Uterus (tissue), 4 donors: ENCODE measurements around the gene ZNF516. TPM values are rescaled to one million over a fixed set of nuclear protein-coding genes. Genes with fewer than 3 reads are reported as not detected.

Experiments
- DNase-seq, 2 donors: peaks; one replicate each; pipeline ENCODE4 v3.0.0-alpha.2; 2019 to 2020
- H3K27ac ChIP-seq, 2 donors: fragments of 200-600 bp; sonication (generic); 1 replicate in 1 of 2; 2 replicates in 1 of 2; pipeline ENCODE4 v1.5.1; 2016 to 2018
- H3K27me3 ChIP-seq, 2 donors: fragments of 200-600 bp; sonication (generic); one replicate each; pipeline ENCODE4 v1.5.1; 2018 to 2019; ENCODE audit warnings: control low read depth in 1 of 2
- H3K36me3 ChIP-seq, 2 donors: fragments of 200-600 bp; sonication (generic); one replicate each; pipeline ENCODE4 v1.5.1; 2019; ENCODE audit warnings: control low read depth in 1 of 2
- H3K4me1 ChIP-seq, 2 donors: fragments of 200-600 bp; sonication (generic); one replicate each; pipeline ENCODE4 v1.5.1; 2018 to 2019; ENCODE audit warnings: control low read depth in 1 of 2
- H3K4me3 ChIP-seq, 2 donors: fragments of 200-600 bp; sonication (generic); 1 replicate in 1 of 2; 2 replicates in 1 of 2; pipeline ENCODE4 v1.5.1; 2018 to 2019; ENCODE audit warnings: mild to moderate bottlenecking in 1 of 2
- H3K9me3 ChIP-seq, 2 donors: fragments of 200-600 bp; sonication (generic); one replicate each; pipeline ENCODE4 v1.5.1; 2019; ENCODE audit warnings: control low read depth in 1 of 2
- CTCF ChIP-seq, 4 experiments: fragments of 200-600 bp in 2 of 4; fragments of 450-650 bp in 2 of 4; sonication (generic) in 2 of 4; IDR thresholded peaks; one replicate each; pipeline ENCODE4 v1.5.1; 2016 to 2019; ENCODE audit warnings: antibody characterized with exemption in 4 of 4, mild to moderate bottlenecking in 2 of 4, moderate library complexity in 1 of 4
- POLR2A ChIP-seq, 2 donors: fragments of 450-650 bp; IDR thresholded peaks; one replicate each; pipeline ENCODE4 v1.6.1; 2016; ENCODE audit warnings: antibody characterized with exemption in 2 of 2, mild to moderate bottlenecking in 1 of 2, moderate library complexity in 1 of 2
- intact Hi-C: fragments of 100-400 bp; cut with DNase I; formaldehyde crosslinking; loops from one replicate; pipeline ENCODE4 v1.15.1; 2023; ENCODE audit warnings: low total_unique reads
- total RNA-seq, 4 donors: library from RNA; depleted of rRNA in 3 of 4; stranded (reverse); fragments of >200 nt in 3 of 4; gene quantifications; one replicate each; pipeline versions ENCODE4 v1.1.0 to v1.2.4, GENCODE V29; 2014 to 2023
- donor health status: DM: yes; HTN: yes; CAD: no.

Gene ZNF516
- total RNA-seq, 4 donors from 2014 or later = 29.4 to 177 (median 65.7) TPM

- TF ChIP-seq CTCF (IDR thresholded peaks at IDR 0.05) (no peak), POLR2A (IDR thresholded peaks at IDR 0.05) (no peak)
- H3K27ac ChIP-seq = peak overlapping the region; percentile 38 to 78
- no peak overlapping the region for H3K4me3 ChIP-seq
- H3K36me3 ChIP-seq = no peaks in the 10 kb centered on the region
- no peaks in the 10 kb centered on the region for H3K9me3 ChIP-seq
- DNase-seq = peak in 1 of 2 donors; percentile 11
- H3K4me1 ChIP-seq = peaks cover 0 to 26% of the 10 kb centered on the region in 2 donors
- H3K27me3 ChIP-seq = no peaks in the 10 kb centered on the region
- intact Hi-C loops = no loop called here
Observed at GRCh38 chr18:76388261-76388660, 106.8 kb downstream of the ZNF516 start.

GRCh38 chr18:76387608-76388007 lies 107.4 kb downstream of the ZNF516 start:
- TF ChIP-seq CTCF (IDR thresholded peaks at IDR 0.05) (no peak), POLR2A (IDR thresholded peaks at IDR 0.05) (no peak)
- no peak overlapping the region for H3K27ac ChIP-seq

GRCh38 chr18:76386886-76387285 lies 108.2 kb downstream of the ZNF516 start:
- Histone ChIP-seq H3K27me3 (no peaks in the 10 kb centered on the region), H3K9me3 (no peaks in the 10 kb centered on the region), H3K4me1 (peaks cover 0 to 26% of the 10 kb centered on the region in 2 donors), H3K4me3 (no peak overlapping the region), H3K27ac (no peak overlapping the region), H3K36me3 (no peaks in the 10 kb centered on the region)
- intact Hi-C loops = no loop called here
- DNase-seq = peak in 1 of 2 donors; percentile 11
- TF ChIP-seq CTCF (IDR thresholded peaks at IDR 0.05) (no peak), POLR2A (IDR thresholded peaks at IDR 0.05) (no peak)

More at GRCh38 chr18:76387608-76388007, 107.4 kb downstream of the ZNF516 start:
- peak in 1 of 2 donors; percentile 14 for DNase-seq
- H3K4me1 ChIP-seq = peaks cover 0 to 26% of the 10 kb centered on the region in 2 donors
- no peaks in the 10 kb centered on the region for H3K27me3 ChIP-seq
- no peak overlapping the region for H3K4me3 ChIP-seq
- H3K9me3 ChIP-seq = no peaks in the 10 kb centered on the region
- intact Hi-C loops = no loop called here
- no peaks in the 10 kb centered on the region for H3K36me3 ChIP-seq

- no peak for TF ChIP-seq CTCF (IDR thresholded peaks at IDR 0.05)
- TF ChIP-seq POLR2A (IDR thresholded peaks at IDR 0.05) = no peak
- H3K27ac ChIP-seq = no peak overlapping the region
- peaks cover 0 to 26% of the 10 kb centered on the region in 2 donors for H3K4me1 ChIP-seq
- no peaks in the 10 kb centered on the region for H3K9me3 ChIP-seq
- DNase-seq = peak in 1 of 2 donors; percentile 8
- no peaks in the 10 kb centered on the region for H3K27me3 ChIP-seq
- intact Hi-C loops = no loop called here
- no peak overlapping the region for H3K4me3 ChIP-seq
- H3K36me3 ChIP-seq = no peaks in the 10 kb centered on the region
Observed at GRCh38 chr18:76386071-76386470, 109.0 kb downstream of the ZNF516 start.

GRCh38 chr18:76385681-76385975 lies 109.4 kb downstream of the ZNF516 start:
- intact Hi-C loops = no loop called here
- no peaks in the 10 kb centered on the region for H3K27me3 ChIP-seq

More at GRCh38 chr18:76385681-76385975, 109.4 kb downstream of the ZNF516 start:
- Histone ChIP-seq H3K36me3 (no peaks in the 10 kb centered on the region), H3K9me3 (no peaks in the 10 kb centered on the region), H3K4me1 (peaks cover 0 to 22% of the 10 kb centered on the region in 2 donors), H3K27ac (peak overlapping the region in 1 of 2 donors; percentile 31), H3K4me3 (no peak overlapping the region)
- DNase-seq = peak; percentile 11 to 13
- TF ChIP-seq CTCF (IDR thresholded peaks at IDR 0.05) (no peak), POLR2A (IDR thresholded peaks at IDR 0.05) (no peak)
